HEK293 (cell line): ENCODE data around the gene GDPD3.

Experiments
- AEBP2 ChIP-seq: fragments of 450-650 bp; formaldehyde crosslinking; IDR thresholded peaks from 2 replicates; pipeline ENCODE4 v1.5.1; 2016; ENCODE audit warnings: missing biosample characterization, missing genetic modification characterization, borderline replicate concordance
- CTCF ChIP-seq: fragments of 450-650 bp; formaldehyde crosslinking; IDR thresholded peaks from 2 replicates; pipeline ENCODE4 v1.5.1; 2016; ENCODE audit warnings: missing biosample characterization, missing genetic modification characterization
- PATZ1 ChIP-seq: fragments of 450-650 bp; formaldehyde crosslinking; IDR thresholded peaks from 2 replicates; pipeline ENCODE4 v1.5.1; 2016; ENCODE audit warnings: missing biosample characterization, missing genetic modification characterization
- REST ChIP-seq: fragments of 450-650 bp; formaldehyde crosslinking; IDR thresholded peaks from 2 replicates; pipeline ENCODE4 v1.5.1; 2016; ENCODE audit warnings: missing biosample characterization, missing genetic modification characterization
- ZBTB7A ChIP-seq: fragments of 450-650 bp; formaldehyde crosslinking; IDR thresholded peaks from 2 replicates; pipeline ENCODE4 v1.5.1; 2016; ENCODE audit warnings: low read depth, missing biosample characterization, missing genetic modification characterization
- ZNF121 ChIP-seq: fragments of 450-650 bp; formaldehyde crosslinking; IDR thresholded peaks from 2 replicates; pipeline ENCODE4 v1.5.1; 2016; ENCODE audit warnings: missing biosample characterization, missing genetic modification characterization
- ZNF19 ChIP-seq: fragments of 450-650 bp; formaldehyde crosslinking; IDR thresholded peaks from 2 replicates; pipeline ENCODE4; 2016; ENCODE audit warnings: missing biosample characterization, missing genetic modification characterization, low read depth
- ZNF202 ChIP-seq: fragments of 450-650 bp; formaldehyde crosslinking; IDR thresholded peaks from 2 replicates; pipeline ENCODE4 v1.5.1; 2016; ENCODE audit warnings: missing biosample characterization, missing genetic modification characterization, borderline replicate concordance

- no peak for TF ChIP-seq ZNF121 (tag by site-specific recombination)
- TF ChIP-seq CTCF (tag by site-specific recombination): no peak
- no peak for TF ChIP-seq ZNF19 (tag by site-specific recombination)
- no peak for TF ChIP-seq ZNF202
- no peak for TF ChIP-seq REST
- TF ChIP-seq AEBP2 (tag by site-specific recombination): no peak
- no peak for TF ChIP-seq ZBTB7A (tag by site-specific recombination)
- no peak for TF ChIP-seq PATZ1 (tag by site-specific recombination)
Measured at GRCh38 chr16:30104492-30104891, 8.8 kb downstream of the GDPD3 start.
